Sigmoid colon (tissue), 7 donors: ENCODE measurements around the gene RAD51C. TPM values are rescaled to one million over a fixed set of nuclear protein-coding genes. Genes with fewer than 3 reads are reported as not detected.

ENCODE experiments used
- DNase-seq: peaks from one replicate; pipeline ENCODE4 v3.0.0-alpha.2; 2019
- H3K27ac ChIP-seq, 4 donors: fragments of 200-600 bp; sonication (generic); one replicate each; pipeline ENCODE4 v1.5.1; 2016 to 2019; ENCODE audit warnings: mild to moderate bottlenecking in 1 of 4
- H3K27me3 ChIP-seq, 3 donors: fragments of 200-600 bp; sonication (generic); one replicate each; pipeline ENCODE4 v1.5.1; 2019; ENCODE audit warnings: mild to moderate bottlenecking in 1 of 3
- H3K36me3 ChIP-seq, 4 donors: fragments of 200-600 bp; sonication (generic); one replicate each; pipeline ENCODE4 v1.5.1; 2016 to 2019
- H3K4me1 ChIP-seq, 4 donors: fragments of 200-600 bp; sonication (generic); one replicate each; pipeline ENCODE4 v1.5.1; 2017 to 2019
- H3K4me3 ChIP-seq, 4 donors: fragments of 200-600 bp; sonication (generic); one replicate each; pipeline ENCODE4 v1.5.1; 2017 to 2019; ENCODE audit warnings: mild to moderate bottlenecking in 2 of 4, moderate library complexity in 1 of 4
- H3K9me3 ChIP-seq, 4 donors: fragments of 200-600 bp in 3 of 4; sonication (generic) in 3 of 4; one replicate each; pipeline versions ENCODE4 v1.5.1 to v1.6.1; 2013 to 2019
- EP300 ChIP-seq, 4 donors: sonication (generic); formaldehyde crosslinking; IDR thresholded peaks; one replicate each; pipeline ENCODE4 v1.6.1; 2017; ENCODE audit warnings: antibody characterized with exemption in 4 of 4
- POLR2A ChIP-seq, 2 donors: fragments of 450-650 bp; IDR thresholded peaks; one replicate each; pipeline ENCODE4 v1.6.1; 2016; ENCODE audit warnings: antibody characterized with exemption in 2 of 2, mild to moderate bottlenecking in 2 of 2, moderate library complexity in 2 of 2
- POLR2AphosphoS5 ChIP-seq, 4 donors: sonication (generic); formaldehyde crosslinking; IDR thresholded peaks; one replicate each; pipeline ENCODE4 v1.6.1; 2017; ENCODE audit warnings: antibody characterized with exemption in 4 of 4
- WGBS, 2 donors: extraction: QIAGEN DNeasy Blood & Tissue Kit; methylation state at CpG; one replicate each; pipeline ENCODE4 v1.1.7; 2013; 5-methylcytosine and 5-hydroxymethylcytosine counted together
- intact Hi-C: fragments of 100-400 bp; cut with DNase I; formaldehyde crosslinking; loops from one replicate; pipeline ENCODE4 v1.15.1; 2023
- polyA plus RNA-seq, 3 donors: library from polyadenylated mRNA; stranded (reverse); fragments of 200-250 nt; gene quantifications; one replicate each; pipeline ENCODE4 v1.2.3, GENCODE V29; 2013
- total RNA-seq, 4 donors: library from RNA; depleted of rRNA; stranded (reverse); fragments of >200 nt; gene quantifications; one replicate each; pipeline ENCODE4 v1.1.0, GENCODE V29; 2016
- TF ChIP-seq, protein P1 (sequence below), 4 experiments: fragments of 450-650 bp in 3 of 4; fragments of 200-600 bp in 1 of 4; IDR thresholded peaks; one replicate each; pipeline ENCODE4 v1.5.1; 2016 to 2019; ENCODE audit warnings: antibody characterized with exemption in 4 of 4, mild to moderate bottlenecking in 3 of 4, moderate library complexity in 2 of 4
- donor health status: healthy with polysubstance abuse.
- donor health status: Bipolar disorder and iron deficiency.
- donor health status: healthy.

RAD51C gene
- total and polyA plus RNA-seq, 7 donors: 6.0 to 25.2 (median 17.4) TPM

DNA sequence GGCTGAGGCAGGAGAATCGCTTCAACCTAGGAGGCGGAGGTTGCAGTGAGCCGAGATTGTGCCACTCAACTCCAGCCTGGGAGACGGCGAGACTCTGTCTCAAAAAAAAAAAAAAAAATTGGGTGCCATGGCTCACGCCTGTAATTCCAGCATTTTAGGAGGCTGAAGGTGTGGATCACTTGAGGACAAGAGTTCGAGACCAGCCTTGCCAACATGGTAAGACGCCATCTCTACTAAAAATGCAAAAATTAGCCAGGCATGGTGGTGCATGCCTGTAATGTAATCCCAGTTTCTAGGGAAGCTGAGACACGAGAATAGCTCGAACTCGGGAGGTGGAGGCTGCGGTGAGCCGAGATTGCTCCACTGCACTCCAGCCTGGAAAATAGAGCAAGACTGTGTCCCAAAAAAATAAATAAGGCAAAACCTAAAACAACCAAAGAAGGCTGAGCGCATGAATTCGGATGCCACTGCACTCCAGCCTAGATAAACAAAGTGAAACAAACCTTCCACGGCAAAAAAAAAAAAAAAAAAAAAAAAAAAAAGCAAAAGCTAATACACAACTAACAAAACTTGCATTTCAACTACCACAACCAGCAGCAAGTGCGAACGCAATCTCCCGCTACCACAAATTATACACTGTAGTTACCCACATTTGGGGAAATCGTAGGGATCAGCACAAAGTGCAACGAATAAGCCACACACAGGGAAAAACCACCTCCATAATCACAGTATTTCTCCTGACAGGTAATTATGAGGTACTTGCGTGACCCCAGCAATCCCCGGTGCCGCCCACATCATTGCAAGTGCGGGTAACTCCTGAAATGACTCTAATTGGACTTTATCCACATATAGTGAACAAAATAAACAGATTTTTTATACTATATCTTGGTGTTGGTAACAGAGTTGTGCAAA lies 26.2 kb upstream of the RAD51C start:
- no peak for DNase-seq
- H3K27me3 ChIP-seq: peaks cover 0 to 3% (median 0%) of the 10 kb centered on the region in 3 donors
- no peaks in the 10 kb centered on the region for H3K36me3 ChIP-seq
- peak overlapping the region in 1 of 4 donors; percentile 16 for H3K4me3 ChIP-seq
- WGBS, 2 donors: 63 to 85% methylated on average over 25 of the region's 25 CpGs
- H3K9me3 ChIP-seq: no peaks in the 10 kb centered on the region
- peak overlapping the region in 3 of 4 donors; percentile 1 to 53 (median 34) for H3K27ac ChIP-seq
- no peaks in the 10 kb centered on the region for H3K4me1 ChIP-seq
- intact Hi-C loops: no loop called here
- TF ChIP-seq POLR2A (IDR thresholded peaks at IDR 0.05): no peak
- TF ChIP-seq, protein P1, sequence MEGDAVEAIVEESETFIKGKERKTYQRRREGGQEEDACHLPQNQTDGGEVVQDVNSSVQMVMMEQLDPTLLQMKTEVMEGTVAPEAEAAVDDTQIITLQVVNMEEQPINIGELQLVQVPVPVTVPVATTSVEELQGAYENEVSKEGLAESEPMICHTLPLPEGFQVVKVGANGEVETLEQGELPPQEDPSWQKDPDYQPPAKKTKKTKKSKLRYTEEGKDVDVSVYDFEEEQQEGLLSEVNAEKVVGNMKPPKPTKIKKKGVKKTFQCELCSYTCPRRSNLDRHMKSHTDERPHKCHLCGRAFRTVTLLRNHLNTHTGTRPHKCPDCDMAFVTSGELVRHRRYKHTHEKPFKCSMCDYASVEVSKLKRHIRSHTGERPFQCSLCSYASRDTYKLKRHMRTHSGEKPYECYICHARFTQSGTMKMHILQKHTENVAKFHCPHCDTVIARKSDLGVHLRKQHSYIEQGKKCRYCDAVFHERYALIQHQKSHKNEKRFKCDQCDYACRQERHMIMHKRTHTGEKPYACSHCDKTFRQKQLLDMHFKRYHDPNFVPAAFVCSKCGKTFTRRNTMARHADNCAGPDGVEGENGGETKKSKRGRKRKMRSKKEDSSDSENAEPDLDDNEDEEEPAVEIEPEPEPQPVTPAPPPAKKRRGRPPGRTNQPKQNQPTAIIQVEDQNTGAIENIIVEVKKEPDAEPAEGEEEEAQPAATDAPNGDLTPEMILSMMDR (IDR thresholded peaks at IDR 0.05): no peak
- TF ChIP-seq POLR2AphosphoS5 (IDR thresholded peaks at IDR 0.05): no peak
- no peak for TF ChIP-seq EP300 (IDR thresholded peaks at IDR 0.05)

DNA sequence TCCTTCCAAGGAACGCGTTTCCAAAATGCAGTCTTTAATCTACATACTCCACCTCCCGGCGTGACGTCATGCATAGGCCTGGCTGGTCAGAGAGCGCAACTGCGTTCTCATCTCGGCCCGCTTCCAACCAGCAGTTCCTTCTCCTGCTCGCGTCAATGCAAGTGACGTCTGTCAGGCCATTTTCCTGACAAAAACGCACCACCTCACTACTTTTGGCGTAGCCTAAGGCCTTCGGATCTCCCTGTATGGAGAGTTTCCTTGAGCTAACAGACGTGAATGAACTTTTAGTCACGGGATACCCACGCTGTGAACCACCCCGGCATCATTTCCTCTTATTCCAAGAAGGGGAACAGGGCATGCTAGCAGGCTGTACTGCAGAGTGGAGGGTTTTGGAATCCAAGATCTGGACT lies 25.5 kb upstream of the RAD51C start:
- H3K27me3 ChIP-seq: peaks cover 0 to 3% (median 0%) of the 10 kb centered on the region in 3 donors
- 41 to 45% methylated on average over 19 of the region's 19 CpGs for WGBS, 2 donors
- H3K4me1 ChIP-seq: no peaks in the 10 kb centered on the region
- TF ChIP-seq POLR2AphosphoS5 (IDR thresholded peaks at IDR 0.05) (peak in 1 of 4 donors; percentile 22), POLR2A (IDR thresholded peaks at IDR 0.05) (no peak), EP300 (IDR thresholded peaks at IDR 0.05) (peak in 3 of 4 donors; percentile 48 to 70 (median 56))
- TF ChIP-seq, protein P1 (IDR thresholded peaks at IDR 0.05): no peak
- H3K4me3 ChIP-seq: peak overlapping the region in 1 of 4 donors; percentile 16
- intact Hi-C loops: no loop called here
- no peaks in the 10 kb centered on the region for H3K9me3 ChIP-seq
- H3K36me3 ChIP-seq: no peaks in the 10 kb centered on the region
- DNase-seq: peak; percentile 86
- H3K27ac ChIP-seq: peak overlapping the region in 3 of 4 donors; percentile 1 to 53 (median 34)

DNA sequence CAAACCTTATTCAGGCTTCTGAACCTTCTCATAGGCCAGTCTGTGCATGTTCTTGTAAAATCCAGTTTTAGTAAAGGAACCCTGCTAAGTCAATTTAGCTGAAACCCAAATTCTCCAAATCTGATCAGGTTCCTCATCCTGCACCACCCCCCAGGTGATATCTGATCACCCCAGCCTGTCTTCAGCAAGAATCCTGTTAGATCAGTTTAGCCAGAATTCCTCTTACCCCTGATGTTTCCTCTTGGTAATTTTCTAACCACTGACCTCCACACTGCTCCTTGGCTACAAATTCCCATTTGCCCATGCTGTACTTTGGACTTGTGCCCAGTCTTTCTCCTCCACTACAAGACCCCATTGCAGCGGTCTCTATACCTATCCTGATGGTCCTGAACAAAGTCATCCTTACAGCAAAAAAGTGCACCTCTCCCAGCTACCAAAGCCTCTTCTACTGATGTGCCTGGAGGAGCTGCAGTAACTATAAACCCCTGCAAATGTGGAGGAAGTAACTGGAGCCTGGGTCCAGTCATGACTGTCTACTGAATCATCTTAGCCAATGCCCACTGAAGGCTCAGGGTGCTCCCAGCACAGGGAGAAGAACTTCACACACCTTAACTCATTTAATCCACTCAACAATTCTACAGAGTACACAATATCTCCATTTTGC lies 24.3 kb upstream of the RAD51C start:
- intact Hi-C loops: no loop called here
- WGBS, 2 donors: 88 to 89% methylated on average over 1 of the region's 1 CpG
- TF ChIP-seq EP300 (IDR thresholded peaks at IDR 0.05): no peak
- TF ChIP-seq POLR2A (IDR thresholded peaks at IDR 0.05): no peak
- TF ChIP-seq, protein P1 (IDR thresholded peaks at IDR 0.05): no peak
- TF ChIP-seq POLR2AphosphoS5 (IDR thresholded peaks at IDR 0.05): no peak

DNA sequence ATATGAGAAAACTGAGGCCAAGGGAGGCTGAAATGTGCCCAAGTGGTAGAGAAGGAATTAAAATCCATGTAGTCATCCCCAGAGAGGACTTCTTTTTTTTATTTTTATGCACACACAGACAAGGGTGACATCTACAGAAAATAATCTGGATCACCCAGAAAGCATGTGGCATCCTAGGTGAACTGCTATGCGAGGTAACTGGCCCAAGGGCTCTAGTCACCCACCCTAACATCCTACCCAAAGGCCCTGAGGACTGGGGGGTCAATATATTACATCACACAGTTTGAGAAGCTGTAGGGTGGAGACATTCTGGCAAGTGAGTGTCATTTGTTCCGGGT lies 23.8 kb upstream of the RAD51C start:
- no peak for DNase-seq
- no peak for TF ChIP-seq POLR2AphosphoS5 (IDR thresholded peaks at IDR 0.05)
- no peaks in the 10 kb centered on the region for H3K9me3 ChIP-seq
- peaks cover 0 to 3% (median 0%) of the 10 kb centered on the region in 3 donors for H3K27me3 ChIP-seq
- H3K4me3 ChIP-seq: no peak overlapping the region
- H3K4me1 ChIP-seq: no peaks in the 10 kb centered on the region
- 50 to 84% methylated on average over 2 of the region's 2 CpGs for WGBS, 2 donors
- no peak overlapping the region for H3K27ac ChIP-seq
- H3K36me3 ChIP-seq: no peaks in the 10 kb centered on the region
- intact Hi-C loops: no loop called here

More for the DNA sequence above, 24.3 kb upstream of the RAD51C start:
- Histone ChIP-seq H3K4me3 (no peak overlapping the region), H3K36me3 (no peaks in the 10 kb centered on the region), H3K27me3 (peaks cover 0 to 3% (median 0%) of the 10 kb centered on the region in 3 donors), H3K27ac (no peak overlapping the region), H3K4me1 (no peaks in the 10 kb centered on the region), H3K9me3 (no peaks in the 10 kb centered on the region)
- no peak for DNase-seq

DNA sequence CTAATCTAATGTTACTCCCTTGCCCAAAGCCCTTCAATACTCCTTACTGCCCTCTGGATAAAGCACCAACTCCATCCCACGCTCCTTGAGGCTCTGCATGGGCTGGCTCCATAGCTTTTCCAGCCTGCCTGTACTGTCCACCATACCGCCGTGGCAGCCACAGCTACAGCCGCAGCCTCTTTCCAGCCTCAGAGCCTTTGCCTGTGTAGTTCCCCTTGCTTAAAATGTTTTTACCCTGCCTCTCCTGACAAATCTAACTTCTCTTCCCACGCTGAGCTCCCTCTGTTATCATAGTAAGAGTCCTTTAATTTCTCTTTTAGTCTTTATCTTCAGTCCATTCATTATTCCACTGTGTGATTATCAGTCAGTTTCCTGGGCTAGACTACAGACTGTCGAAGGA lies 22.5 kb upstream of the RAD51C start:
- Histone ChIP-seq H3K9me3 (no peaks in the 10 kb centered on the region), H3K4me1 (no peaks in the 10 kb centered on the region), H3K36me3 (no peaks in the 10 kb centered on the region), H3K27ac (no peak overlapping the region), H3K4me3 (no peak overlapping the region), H3K27me3 (peaks cover 0 to 3% (median 0%) of the 10 kb centered on the region in 3 donors)
- intact Hi-C loops: no loop called here
- TF ChIP-seq POLR2AphosphoS5 (IDR thresholded peaks at IDR 0.05): no peak
- TF ChIP-seq, protein P1 (IDR thresholded peaks at IDR 0.05): no peak
- TF ChIP-seq EP300 (IDR thresholded peaks at IDR 0.05): no peak
- no peak for TF ChIP-seq POLR2A (IDR thresholded peaks at IDR 0.05)
- 80 to 87% methylated on average over 6 of the region's 6 CpGs for WGBS, 2 donors
- DNase-seq: no peak
